Sigmoid colon (tissue), 7 donors: Measurements from ENCODE around the gene IFT43. TPM values are rescaled to one million over a fixed set of nuclear protein-coding genes. Genes with fewer than 3 reads are reported as not detected.

ENCODE experiments used
- DNase-seq: peaks from one replicate; pipeline ENCODE4 v3.0.0-alpha.2; 2019
- H3K27ac ChIP-seq, 4 donors: fragments of 200-600 bp; sonication (generic); one replicate each; pipeline ENCODE4 v1.5.1; 2016 to 2019; ENCODE audit warnings: mild to moderate bottlenecking in 1 of 4
- H3K27me3 ChIP-seq, 3 donors: fragments of 200-600 bp; sonication (generic); one replicate each; pipeline ENCODE4 v1.5.1; 2019; ENCODE audit warnings: mild to moderate bottlenecking in 1 of 3
- H3K36me3 ChIP-seq, 4 donors: fragments of 200-600 bp; sonication (generic); one replicate each; pipeline ENCODE4 v1.5.1; 2016 to 2019
- H3K4me1 ChIP-seq, 4 donors: fragments of 200-600 bp; sonication (generic); one replicate each; pipeline ENCODE4 v1.5.1; 2017 to 2019
- H3K4me3 ChIP-seq, 4 donors: fragments of 200-600 bp; sonication (generic); one replicate each; pipeline ENCODE4 v1.5.1; 2017 to 2019; ENCODE audit warnings: mild to moderate bottlenecking in 2 of 4, moderate library complexity in 1 of 4
- H3K9me3 ChIP-seq, 4 donors: fragments of 200-600 bp in 3 of 4; sonication (generic) in 3 of 4; one replicate each; pipeline versions ENCODE4 v1.5.1 to v1.6.1; 2013 to 2019
- EP300 ChIP-seq, 4 donors: sonication (generic); formaldehyde crosslinking; IDR thresholded peaks; one replicate each; pipeline ENCODE4 v1.6.1; 2017; ENCODE audit warnings: antibody characterized with exemption in 4 of 4
- POLR2A ChIP-seq, 2 donors: fragments of 450-650 bp; IDR thresholded peaks; one replicate each; pipeline ENCODE4 v1.6.1; 2016; ENCODE audit warnings: antibody characterized with exemption in 2 of 2, mild to moderate bottlenecking in 2 of 2, moderate library complexity in 2 of 2
- POLR2AphosphoS5 ChIP-seq, 4 donors: sonication (generic); formaldehyde crosslinking; IDR thresholded peaks; one replicate each; pipeline ENCODE4 v1.6.1; 2017; ENCODE audit warnings: antibody characterized with exemption in 4 of 4
- WGBS, 2 donors: extraction: QIAGEN DNeasy Blood & Tissue Kit; methylation state at CpG; one replicate each; pipeline ENCODE4 v1.1.7; 2013; 5-methylcytosine and 5-hydroxymethylcytosine counted together
- intact Hi-C: fragments of 100-400 bp; cut with DNase I; formaldehyde crosslinking; loops from one replicate; pipeline ENCODE4 v1.15.1; 2023
- polyA plus RNA-seq, 3 donors: library from polyadenylated mRNA; stranded (reverse); fragments of 200-250 nt; gene quantifications; one replicate each; pipeline ENCODE4 v1.2.3, GENCODE V29; 2013
- total RNA-seq, 4 donors: library from RNA; depleted of rRNA; stranded (reverse); fragments of >200 nt; gene quantifications; one replicate each; pipeline ENCODE4 v1.1.0, GENCODE V29; 2016
- TF ChIP-seq, protein P1 (sequence below), 4 experiments: fragments of 450-650 bp in 3 of 4; fragments of 200-600 bp in 1 of 4; IDR thresholded peaks; one replicate each; pipeline ENCODE4 v1.5.1; 2016 to 2019; ENCODE audit warnings: antibody characterized with exemption in 4 of 4, mild to moderate bottlenecking in 3 of 4, moderate library complexity in 2 of 4
- donor health status: healthy with polysubstance abuse.
- donor health status: Bipolar disorder and iron deficiency.
- donor health status: healthy.

Gene IFT43
- total and polyA plus RNA-seq, 7 donors = 31.4 to 63.7 (median 42.8) TPM

DNA sequence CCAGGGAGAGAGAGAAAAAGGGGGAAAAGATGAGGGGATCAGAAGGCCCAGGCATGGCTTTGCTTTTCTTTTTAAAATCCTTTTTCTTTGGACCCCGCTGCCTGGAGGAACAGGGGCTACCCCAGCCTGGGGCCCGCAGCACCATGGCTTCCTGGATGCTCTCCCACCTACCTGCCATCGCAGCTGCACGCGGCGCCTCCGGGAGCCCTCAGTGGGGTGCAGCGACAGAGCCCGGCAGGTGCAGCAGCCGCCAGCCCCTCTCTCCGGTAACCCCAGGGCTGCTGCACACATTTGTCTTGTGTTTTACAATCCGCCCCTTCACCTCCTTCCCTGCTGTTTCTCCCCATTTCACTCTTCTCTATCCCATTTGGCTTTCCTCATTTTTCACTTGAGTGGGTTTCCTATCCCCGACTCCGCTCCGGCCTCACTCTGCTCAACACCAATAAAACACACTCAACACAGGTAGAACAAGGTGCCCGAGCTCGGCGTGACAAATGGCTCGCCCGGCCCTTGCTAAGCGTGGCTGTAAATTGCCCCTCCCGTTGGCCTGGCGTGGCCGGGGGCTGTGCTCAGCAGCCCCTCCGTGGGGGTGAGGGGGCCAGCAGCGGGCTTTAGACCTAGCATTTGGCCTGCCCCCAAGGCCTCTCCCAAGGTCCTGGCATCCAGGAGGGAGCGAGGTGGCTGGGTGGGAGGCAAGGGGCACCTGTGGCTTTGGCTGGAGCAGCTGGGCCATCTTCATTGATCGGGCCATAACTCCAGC is 113.5 kb downstream of the IFT43 start:
- TF ChIP-seq, protein P1, sequence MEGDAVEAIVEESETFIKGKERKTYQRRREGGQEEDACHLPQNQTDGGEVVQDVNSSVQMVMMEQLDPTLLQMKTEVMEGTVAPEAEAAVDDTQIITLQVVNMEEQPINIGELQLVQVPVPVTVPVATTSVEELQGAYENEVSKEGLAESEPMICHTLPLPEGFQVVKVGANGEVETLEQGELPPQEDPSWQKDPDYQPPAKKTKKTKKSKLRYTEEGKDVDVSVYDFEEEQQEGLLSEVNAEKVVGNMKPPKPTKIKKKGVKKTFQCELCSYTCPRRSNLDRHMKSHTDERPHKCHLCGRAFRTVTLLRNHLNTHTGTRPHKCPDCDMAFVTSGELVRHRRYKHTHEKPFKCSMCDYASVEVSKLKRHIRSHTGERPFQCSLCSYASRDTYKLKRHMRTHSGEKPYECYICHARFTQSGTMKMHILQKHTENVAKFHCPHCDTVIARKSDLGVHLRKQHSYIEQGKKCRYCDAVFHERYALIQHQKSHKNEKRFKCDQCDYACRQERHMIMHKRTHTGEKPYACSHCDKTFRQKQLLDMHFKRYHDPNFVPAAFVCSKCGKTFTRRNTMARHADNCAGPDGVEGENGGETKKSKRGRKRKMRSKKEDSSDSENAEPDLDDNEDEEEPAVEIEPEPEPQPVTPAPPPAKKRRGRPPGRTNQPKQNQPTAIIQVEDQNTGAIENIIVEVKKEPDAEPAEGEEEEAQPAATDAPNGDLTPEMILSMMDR (IDR thresholded peaks at IDR 0.05) = no peak
- no peak for TF ChIP-seq POLR2AphosphoS5 (IDR thresholded peaks at IDR 0.05)
- no peak for TF ChIP-seq POLR2A (IDR thresholded peaks at IDR 0.05)
- TF ChIP-seq EP300 (IDR thresholded peaks at IDR 0.05) = no peak
- Histone ChIP-seq H3K4me3 (no peak overlapping the region), H3K27me3 (no peaks in the 10 kb centered on the region), H3K4me1 (peaks cover 0 to 39% (median 38%) of the 10 kb centered on the region in 4 donors), H3K9me3 (no peaks in the 10 kb centered on the region), H3K36me3 (no peaks in the 10 kb centered on the region), H3K27ac (peak overlapping the region in 3 of 4 donors; percentile 65 to 81 (median 78))
- no peak for DNase-seq
- intact Hi-C loops = no loop called here
- WGBS, 2 donors = 74 to 83% methylated on average over 28 of the region's 28 CpGs

DNA sequence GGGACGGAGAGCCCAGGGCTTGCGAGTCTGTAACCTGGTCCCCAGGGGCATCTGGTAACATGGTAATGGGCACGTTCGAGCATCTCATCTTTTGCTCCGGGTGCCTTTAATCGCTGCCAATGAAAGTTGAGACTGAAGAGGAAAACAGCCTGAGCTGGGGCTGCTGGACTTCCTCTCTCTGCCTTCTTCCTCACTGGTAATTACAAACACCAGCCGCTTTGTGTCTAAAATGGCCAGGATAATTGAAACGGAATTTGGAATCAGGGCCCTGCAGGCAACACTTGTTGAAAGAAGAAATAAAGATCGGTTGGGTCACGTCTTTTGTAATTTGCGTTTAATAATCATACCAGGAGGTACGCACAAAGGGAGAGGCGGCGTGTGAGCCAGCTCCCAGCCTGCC is 114.7 kb downstream of the IFT43 start:
- Histone ChIP-seq H3K36me3 (no peaks in the 10 kb centered on the region), H3K27ac (peak overlapping the region in 3 of 4 donors; percentile 65 to 81 (median 78)), H3K27me3 (no peaks in the 10 kb centered on the region), H3K4me1 (peaks cover 0 to 39% (median 38%) of the 10 kb centered on the region in 4 donors), H3K4me3 (peak overlapping the region in 1 of 4 donors; percentile 2), H3K9me3 (no peaks in the 10 kb centered on the region)
- WGBS, 2 donors = 76 to 83% methylated on average over 14 of the region's 14 CpGs
- intact Hi-C loops = no loop called here
- TF ChIP-seq, protein P1 (IDR thresholded peaks at IDR 0.05) = no peak
- peak in 1 of 4 donors; percentile 3 for TF ChIP-seq POLR2AphosphoS5 (IDR thresholded peaks at IDR 0.05)
- no peak for DNase-seq

DNA sequence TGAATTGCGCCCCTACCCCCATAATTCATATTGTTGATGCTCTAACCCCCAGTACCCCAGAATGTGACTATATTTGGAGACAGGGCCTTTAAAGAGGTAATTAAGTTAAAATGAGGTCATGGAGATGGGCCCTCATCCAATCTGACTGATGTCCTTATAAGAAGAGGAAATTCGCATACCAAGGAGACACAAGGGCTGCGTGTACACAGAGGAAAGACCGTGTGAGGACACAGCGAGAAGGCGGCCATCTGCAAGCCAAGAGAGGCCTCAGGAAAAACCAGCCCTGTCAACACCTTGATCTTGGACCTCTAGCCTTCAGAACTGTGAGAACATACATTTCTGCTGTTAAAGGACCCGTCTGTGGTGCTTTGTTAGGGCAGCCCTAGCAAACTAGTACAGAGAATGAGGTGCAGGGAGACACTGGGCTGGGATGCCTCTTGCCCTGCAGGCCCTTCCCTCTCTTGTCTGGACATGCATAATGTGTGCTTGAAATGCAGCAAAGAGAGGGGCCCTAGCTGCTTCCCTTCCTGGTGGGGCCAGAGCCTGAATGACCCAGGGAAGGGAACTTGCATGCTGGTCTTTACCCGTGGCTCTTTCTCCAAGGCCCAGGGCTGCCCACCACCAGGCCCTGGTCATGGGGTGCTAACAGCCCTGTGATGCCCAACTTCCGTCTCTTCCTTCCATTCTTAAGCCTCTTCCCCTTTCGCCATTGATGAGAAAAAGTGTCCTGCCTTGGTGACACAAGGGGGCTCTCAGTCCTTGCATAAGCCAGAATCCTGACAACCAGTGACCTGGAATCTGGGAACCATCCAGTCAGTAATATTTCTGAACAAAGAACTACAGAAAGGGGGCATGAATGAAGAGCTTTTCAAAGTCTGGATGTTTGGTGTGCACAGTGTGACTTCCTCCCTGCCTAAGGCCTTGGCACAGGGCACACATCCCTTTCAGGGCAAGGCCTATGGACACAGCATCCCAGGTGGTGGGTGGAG is 116.1 kb downstream of the IFT43 start:
- no peaks in the 10 kb centered on the region for H3K27me3 ChIP-seq
- H3K4me1 ChIP-seq = peaks cover 0 to 39% (median 38%) of the 10 kb centered on the region in 4 donors
- intact Hi-C loops = no loop called here
- no peaks in the 10 kb centered on the region for H3K36me3 ChIP-seq
- H3K27ac ChIP-seq = peak overlapping the region; percentile 14 to 81 (median 72)
- 66 to 75% methylated on average over 10 of the region's 10 CpGs for WGBS, 2 donors
- peak overlapping the region in 1 of 4 donors; percentile 4 for H3K4me3 ChIP-seq
- TF ChIP-seq EP300 (IDR thresholded peaks at IDR 0.05) (peak in 2 of 4 donors; percentile 68 to 82), POLR2A (IDR thresholded peaks at IDR 0.05) (no peak), POLR2AphosphoS5 (IDR thresholded peaks at IDR 0.05) (peak; percentile 6 to 66 (median 54))
- TF ChIP-seq, protein P1 (IDR thresholded peaks at IDR 0.05) = no peak
- peak; percentile 72 for DNase-seq
- H3K9me3 ChIP-seq = no peaks in the 10 kb centered on the region

DNA sequence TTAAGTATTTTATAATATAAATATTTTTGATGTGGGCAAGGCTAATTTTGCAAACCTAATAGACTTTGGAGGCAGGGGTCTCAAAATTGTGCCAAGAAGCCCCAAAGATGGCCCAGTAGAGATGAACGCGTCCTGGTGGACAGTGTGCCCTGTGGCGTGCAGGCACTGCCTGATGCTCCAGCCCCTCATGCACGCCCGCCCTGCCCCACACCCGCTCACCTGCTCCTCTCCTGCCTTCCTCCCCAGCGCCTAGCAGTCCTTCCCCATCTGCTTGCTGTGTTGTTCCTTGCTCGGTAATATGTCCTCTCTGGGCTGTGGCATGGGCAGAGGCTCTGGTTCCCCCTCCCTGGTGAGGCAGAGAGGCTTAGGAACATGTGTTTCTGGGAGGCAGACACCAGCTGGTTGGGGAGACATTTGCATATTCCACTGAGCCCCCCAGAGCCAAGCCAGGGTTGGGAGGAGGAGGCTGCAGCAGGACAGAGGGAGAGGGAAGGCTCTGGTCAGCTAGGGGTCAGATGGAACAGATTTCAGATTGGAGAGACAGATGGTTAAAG is 119.3 kb downstream of the IFT43 start:
- Histone ChIP-seq H3K36me3 (no peaks in the 10 kb centered on the region), H3K4me1 (peaks cover 0 to 39% (median 36%) of the 10 kb centered on the region in 4 donors), H3K4me3 (no peak overlapping the region), H3K27ac (no peak overlapping the region), H3K27me3 (no peaks in the 10 kb centered on the region), H3K9me3 (no peaks in the 10 kb centered on the region)
- WGBS, 2 donors = 82 to 83% methylated on average over 8 of the region's 8 CpGs
- intact Hi-C loops = no loop called here
- no peak for DNase-seq
- TF ChIP-seq POLR2AphosphoS5 (IDR thresholded peaks at IDR 0.05) = no peak
- TF ChIP-seq, protein P1 (IDR thresholded peaks at IDR 0.05) = no peak
- TF ChIP-seq POLR2A (IDR thresholded peaks at IDR 0.05) = no peak
- no peak for TF ChIP-seq EP300 (IDR thresholded peaks at IDR 0.05)
